Stimulated activated CD4-positive, alpha-beta T cell treated with anti-CD3 and anti-CD28 coated beads, Interleukin-12 subunit alpha, Interleukin-12 subunit beta, amount 100 ng/mL, for 48 hours (primary cell): ENCODE measurements around the gene HERC2.
"Not testable (repeated sequence)": the region's sequence is repeated elsewhere in the genome, so short reads cannot be mapped to it uniquely, and the experiment has no call there.

Source experiments
- DNase-seq, 3 donors: peaks; one replicate each; pipeline ENCODE4 v3.0.0-alpha.2; 2020; ENCODE audit warnings: low read depth in 2 of 3, low spot score in 1 of 3

Gene HERC2

GRCh38 chr15:28286031-28286430 is 35.9 kb downstream of the HERC2 start:
- DNase-seq: no peak

GRCh38 chr15:28281876-28282275 is 40.1 kb downstream of the HERC2 start:
- DNase-seq: no peak

- no peak for DNase-seq
Measured at GRCh38 chr15:28274635-28275034, 47.3 kb downstream of the HERC2 start.

DNA sequence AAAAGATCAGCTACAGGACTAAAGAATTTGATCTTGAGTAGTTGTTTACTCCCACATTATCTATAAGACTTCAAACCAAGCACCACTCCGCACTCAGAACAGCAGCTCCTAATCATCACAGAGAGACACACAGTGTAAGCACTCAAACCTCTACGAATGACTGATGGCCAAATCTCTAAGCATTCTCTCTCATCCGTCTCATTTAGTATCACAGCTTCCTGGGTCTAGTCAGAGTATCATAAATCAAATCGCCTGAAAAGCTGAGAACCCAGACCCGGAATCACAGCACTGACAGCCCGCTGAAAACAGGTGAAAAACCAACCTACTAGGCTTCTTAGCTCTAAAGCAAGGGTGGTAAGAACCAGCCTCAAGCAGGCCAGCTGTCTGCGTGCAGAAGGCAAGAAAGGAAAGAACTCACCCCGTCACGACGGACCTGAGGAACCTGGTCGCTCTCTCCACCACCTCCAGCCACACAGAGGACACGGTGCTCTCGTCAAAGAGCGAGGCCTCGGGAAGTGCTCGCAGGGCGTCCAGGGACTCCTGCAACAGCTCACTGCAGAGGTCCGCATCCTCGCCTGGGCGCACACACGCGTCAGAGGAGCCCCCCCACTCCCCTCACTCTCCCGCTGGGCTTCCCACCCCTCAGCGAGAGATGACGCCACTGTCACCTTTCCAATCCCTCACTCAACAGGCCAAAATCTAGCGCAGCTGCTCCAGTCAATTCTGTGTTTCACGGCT is 47.9 kb downstream of the HERC2 start:
- no peak for DNase-seq

GRCh38 chr15:28273468-28273867 is 48.5 kb downstream of the HERC2 start:
- DNase-seq: no peak

- no peak for DNase-seq
Measured at GRCh38 chr15:28272587-28272986, 49.4 kb downstream of the HERC2 start.

DNA sequence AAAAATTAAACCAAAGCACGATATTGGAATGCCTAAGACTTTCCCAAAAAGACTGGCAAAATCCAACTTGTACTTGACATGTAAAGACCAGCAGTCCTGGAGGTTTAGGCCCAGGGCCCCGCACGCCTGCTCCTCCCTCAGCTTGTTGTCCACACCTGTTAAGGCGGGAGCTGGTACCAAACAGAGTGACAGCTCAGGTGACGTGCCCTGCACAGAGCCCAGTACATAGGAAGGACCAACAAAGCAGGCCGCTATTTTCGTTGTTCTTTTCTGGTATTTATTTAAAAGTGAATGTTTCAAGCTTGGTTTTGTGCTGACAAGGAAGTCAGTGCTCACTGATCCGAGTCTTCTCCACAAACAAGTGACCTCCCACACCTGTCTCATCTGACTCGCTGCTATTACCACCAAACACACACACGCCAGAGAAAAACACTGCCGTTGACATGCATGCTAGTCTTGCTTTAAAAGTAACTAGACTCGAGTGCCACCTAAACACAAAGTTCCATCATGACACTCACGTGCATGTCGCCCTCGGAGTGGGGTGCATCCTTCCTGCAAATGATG is 50.2 kb downstream of the HERC2 start:
- no peak for DNase-seq

DNA sequence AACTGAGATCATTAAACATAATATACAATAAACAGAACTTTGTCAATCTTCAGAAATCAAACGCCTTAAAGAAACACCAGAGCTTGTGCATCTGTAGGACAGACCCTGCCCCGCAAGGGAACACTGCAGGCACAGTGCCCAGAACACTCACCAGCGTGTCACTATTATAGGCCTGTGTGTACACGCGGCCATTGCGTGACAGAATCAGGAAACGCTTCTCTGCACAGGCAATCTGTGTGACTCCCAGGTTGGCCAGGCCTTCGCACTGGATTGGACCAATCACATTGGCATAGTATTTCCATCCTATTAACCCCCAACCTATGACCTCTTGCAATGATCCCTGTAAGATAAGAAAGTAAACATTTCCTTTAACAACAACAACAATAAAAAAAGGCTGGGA is 52.9 kb downstream of the HERC2 start:
- DNase-seq: no peak

DNA sequence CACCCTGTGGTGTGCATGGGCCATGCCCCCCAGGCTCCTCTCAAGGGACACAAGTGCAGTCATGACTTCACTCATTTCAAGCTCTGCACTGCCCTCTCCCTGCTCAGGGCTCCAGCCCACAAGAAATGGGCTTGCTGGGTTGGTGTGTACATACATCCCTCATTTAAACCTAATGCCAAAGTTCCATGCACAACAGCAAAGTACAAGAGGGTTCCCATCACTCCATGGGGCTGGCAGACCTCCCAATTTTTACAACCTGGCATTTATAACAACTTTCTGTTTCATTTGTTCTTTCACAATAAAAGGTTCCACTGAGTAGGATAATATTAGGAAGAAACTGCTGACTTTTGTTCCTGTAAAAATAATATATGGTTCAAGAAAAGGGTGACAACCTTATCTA is 54.3 kb downstream of the HERC2 start:
- no peak for DNase-seq

GRCh38 chr15:28265334-28266019 is 56.5 kb downstream of the HERC2 start:
- DNase-seq: no peak

DNA sequence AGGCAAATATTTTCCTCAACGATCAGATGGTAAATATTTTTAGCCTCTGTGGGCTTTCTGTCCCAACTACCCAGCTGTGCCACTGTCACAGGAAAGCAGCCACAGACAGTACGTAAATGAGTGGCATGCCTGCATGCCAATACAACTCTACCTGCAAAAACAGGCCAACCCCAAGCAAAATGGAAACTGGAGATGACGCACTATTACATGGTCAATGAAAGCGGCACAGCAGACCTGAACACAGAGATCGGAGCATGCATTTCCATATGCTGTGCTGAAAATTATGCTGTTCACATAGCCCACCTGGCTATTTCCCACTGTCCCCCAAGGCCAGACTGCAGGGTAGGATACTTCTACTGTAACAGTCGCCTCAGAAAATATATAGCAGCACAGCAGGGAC is 57.8 kb downstream of the HERC2 start:
- no peak for DNase-seq

DNA sequence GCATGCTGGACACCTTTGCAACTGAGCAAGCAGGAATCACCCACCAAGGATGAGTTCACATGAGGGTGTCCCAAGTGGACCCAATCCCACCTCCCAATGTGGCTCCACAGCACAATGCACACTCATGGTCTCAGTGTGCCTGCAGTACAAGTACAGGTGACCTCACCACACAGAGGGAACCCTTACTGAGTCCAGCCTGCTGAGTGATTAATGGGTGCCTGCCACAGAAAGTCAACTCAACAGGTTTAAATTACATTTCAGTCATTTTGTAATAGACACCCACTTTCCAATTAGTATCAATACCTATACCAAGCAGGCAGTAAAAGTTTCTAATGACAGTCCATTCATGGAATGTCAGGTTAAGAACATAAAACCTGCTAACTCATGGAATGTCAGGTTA is 59.5 kb downstream of the HERC2 start:
- no peak for DNase-seq

GRCh38 chr15:28260722-28261121 is 61.3 kb downstream of the HERC2 start:
- DNase-seq: no peak

- no peak for DNase-seq
Measured at GRCh38 chr15:28260317-28260716, 61.7 kb downstream of the HERC2 start.

GRCh38 chr15:28255965-28256364 is 66.0 kb downstream of the HERC2 start:
- DNase-seq: no peak

DNA sequence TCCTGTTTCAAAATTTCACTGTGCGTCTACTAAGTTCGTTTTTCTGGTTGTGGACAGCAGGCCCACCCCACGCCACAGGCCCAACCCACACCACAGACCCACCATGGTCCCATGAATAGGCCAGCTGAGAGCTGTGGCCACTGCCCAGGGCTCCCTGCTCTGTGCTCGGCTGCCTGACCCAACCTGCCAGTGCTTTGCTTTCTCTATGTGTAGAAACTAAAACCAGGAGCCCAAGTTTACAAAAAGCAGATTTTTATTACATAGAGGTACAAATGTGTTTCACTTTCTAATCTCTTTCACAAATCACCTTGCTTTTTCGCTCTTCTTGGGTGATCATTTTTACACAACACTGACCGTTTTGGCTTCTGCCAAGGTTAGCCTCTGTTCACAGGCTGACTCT is 69.1 kb downstream of the HERC2 start:
- no peak for DNase-seq

GRCh38 chr15:28246605-28247004 is 75.4 kb downstream of the HERC2 start:
- DNase-seq: no peak

DNA sequence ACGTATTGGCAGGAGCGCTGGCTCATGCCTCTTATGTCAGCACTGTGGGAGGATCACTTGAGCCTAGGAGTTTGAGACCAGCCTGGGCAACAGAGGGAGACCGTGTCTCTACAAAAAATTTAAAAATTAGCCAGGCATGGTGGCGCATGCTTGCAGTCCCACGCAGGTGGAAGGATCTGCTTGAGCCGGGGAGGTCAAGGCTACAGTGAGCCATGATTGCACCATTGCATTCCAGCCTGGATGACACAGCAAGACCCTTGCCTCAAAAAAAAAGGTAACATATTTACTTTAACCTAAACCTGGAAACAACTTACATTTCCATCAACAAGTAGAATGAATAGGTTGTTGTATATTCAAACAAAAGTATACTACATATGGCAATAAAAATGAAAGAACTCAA is 78.1 kb downstream of the HERC2 start:
- DNase-seq: no peak

GRCh38 chr15:28243399-28243798 is 78.6 kb downstream of the HERC2 start:
- no peak for DNase-seq

DNA sequence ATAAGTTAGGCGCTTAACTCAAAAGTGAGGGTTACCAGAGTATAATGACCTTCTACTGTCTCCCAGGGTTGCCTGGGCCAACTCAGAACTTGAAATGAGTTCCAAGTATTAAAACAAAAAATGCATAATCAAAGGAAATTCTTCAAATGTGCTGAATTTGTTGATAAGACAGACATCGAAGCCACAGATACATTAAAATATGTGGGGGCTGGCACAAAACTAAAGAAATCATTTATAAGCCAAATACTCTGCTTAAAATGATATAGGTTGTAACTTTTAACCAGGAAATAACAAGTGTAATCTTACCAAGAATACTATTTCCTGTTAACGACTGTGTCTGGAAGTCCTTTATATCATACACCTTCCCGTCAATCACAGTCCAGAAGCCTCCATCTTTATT is 83.7 kb downstream of the HERC2 start:
- DNase-seq: not testable (repeated sequence)

DNA sequence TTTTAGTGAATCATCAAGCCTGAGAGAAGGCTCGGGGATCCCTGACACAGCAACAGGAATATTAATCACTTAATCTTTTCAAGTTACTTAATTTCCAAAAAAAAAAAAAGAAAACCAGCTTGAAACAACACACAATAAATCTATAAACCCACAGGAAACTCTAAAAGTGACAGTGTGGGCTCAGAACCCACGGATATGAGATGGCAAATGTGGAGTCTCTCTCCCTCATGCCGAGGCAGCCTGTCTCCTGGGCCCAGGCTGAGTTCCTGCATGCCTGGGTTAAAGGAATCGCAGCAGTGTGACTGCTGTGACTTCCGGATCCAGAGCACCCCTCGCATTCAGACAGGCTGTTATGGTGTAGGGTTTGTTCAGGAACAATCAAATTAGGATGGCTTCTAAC is 90.2 kb downstream of the HERC2 start:
- not testable (repeated sequence) for DNase-seq

DNA sequence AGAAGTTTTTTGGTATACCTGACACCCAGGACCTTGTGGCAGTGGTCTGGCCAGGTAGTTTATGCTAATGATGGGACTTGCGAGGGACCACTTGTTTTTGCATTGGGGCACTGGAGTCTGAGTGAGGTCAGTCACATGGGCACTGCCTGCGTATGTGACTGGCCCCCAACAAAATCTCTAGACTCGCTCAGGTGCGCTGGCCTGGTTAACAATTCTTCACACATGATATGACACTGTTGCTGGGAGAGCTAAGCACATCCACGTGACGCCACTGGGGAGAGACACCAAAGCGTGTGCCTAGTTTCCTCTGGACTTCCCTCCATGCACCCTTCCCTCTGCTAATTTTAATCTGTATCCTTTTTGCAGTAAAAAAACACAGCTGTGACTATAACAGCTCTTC is 90.6 kb downstream of the HERC2 start:
- not testable (repeated sequence) for DNase-seq
